HEK293 (cell line): ENCODE measurements around the gene MLLT11.

Experiments
- BCL11B ChIP-seq: fragments of 450-650 bp; formaldehyde crosslinking; IDR thresholded peaks from 2 replicates; pipeline ENCODE4 v1.5.1; 2016; ENCODE audit warnings: low read depth, missing biosample characterization, missing genetic modification characterization
- HOXA7 ChIP-seq: sonication (generic); formaldehyde crosslinking; IDR thresholded peaks from 2 replicates; pipeline ENCODE4 v1.8.1; 2022; ENCODE audit warnings: missing genetic modification reagents, borderline replicate concordance
- KLF1 ChIP-seq: fragments of 450-650 bp; formaldehyde crosslinking; IDR thresholded peaks from 2 replicates; pipeline ENCODE4 v1.5.1; 2016; ENCODE audit warnings: missing biosample characterization, missing genetic modification characterization
- PRDM1 ChIP-seq: fragments of 450-650 bp; formaldehyde crosslinking; IDR thresholded peaks from 2 replicates; pipeline ENCODE4; 2016; ENCODE audit warnings: missing biosample characterization, missing genetic modification characterization
- SCRT2 ChIP-seq: fragments of 450-650 bp; formaldehyde crosslinking; IDR thresholded peaks from 2 replicates; pipeline ENCODE4 v1.5.1; 2016; ENCODE audit warnings: missing biosample characterization, missing genetic modification characterization
- SP7 ChIP-seq: fragments of 450-650 bp; formaldehyde crosslinking; IDR thresholded peaks from 2 replicates; pipeline ENCODE4 v1.5.1; 2016; ENCODE audit warnings: missing biosample characterization, missing genetic modification characterization
- TRIM28 ChIP-seq: IDR thresholded peaks from 2 replicates; pipeline ENCODE4 v1.6.1; 2011; ENCODE audit warnings: low read length, control low read depth, borderline replicate concordance
- ZBTB8A ChIP-seq: fragments of 450-650 bp; formaldehyde crosslinking; IDR thresholded peaks from 2 replicates; pipeline ENCODE4 v1.5.1; 2016; ENCODE audit warnings: missing biosample characterization, missing genetic modification characterization
- ZFP41 ChIP-seq: fragments of 450-650 bp; formaldehyde crosslinking; IDR thresholded peaks from 2 replicates; pipeline ENCODE4 v1.5.1; 2016; ENCODE audit warnings: missing biosample characterization, missing genetic modification characterization, borderline replicate concordance
- ZFP69B ChIP-seq: fragments of 450-650 bp; formaldehyde crosslinking; IDR thresholded peaks from 2 replicates; pipeline ENCODE4 v1.5.1; 2016; ENCODE audit warnings: missing biosample characterization, missing genetic modification characterization
- ZNF132 ChIP-seq: fragments of 450-650 bp; formaldehyde crosslinking; IDR thresholded peaks from 2 replicates; pipeline ENCODE4 v1.5.1; 2017; ENCODE audit warnings: missing biosample characterization, missing genetic modification characterization, borderline replicate concordance
- ZNF175 ChIP-seq: fragments of 450-650 bp; formaldehyde crosslinking; IDR thresholded peaks from 2 replicates; pipeline ENCODE4 v1.5.1; 2016; ENCODE audit warnings: missing biosample characterization, missing genetic modification characterization
- ZNF184 ChIP-seq: fragments of 450-650 bp; IDR thresholded peaks from 2 replicates; pipeline ENCODE4 v1.5.1; 2018; ENCODE audit warnings: missing biosample characterization, mild to moderate bottlenecking, missing genetic modification characterization
- ZNF19 ChIP-seq: fragments of 450-650 bp; formaldehyde crosslinking; IDR thresholded peaks from 2 replicates; pipeline ENCODE4; 2016; ENCODE audit warnings: missing biosample characterization, missing genetic modification characterization, low read depth
- ZNF2 ChIP-seq: fragments of 450-650 bp; formaldehyde crosslinking; IDR thresholded peaks from 2 replicates; pipeline ENCODE4 v1.5.1; 2016; ENCODE audit warnings: missing biosample characterization, missing genetic modification characterization
- ZNF202 ChIP-seq: fragments of 450-650 bp; formaldehyde crosslinking; IDR thresholded peaks from 2 replicates; pipeline ENCODE4 v1.5.1; 2016; ENCODE audit warnings: missing biosample characterization, missing genetic modification characterization, borderline replicate concordance
- ZNF221 ChIP-seq: fragments of 450-650 bp; formaldehyde crosslinking; IDR thresholded peaks from 2 replicates; pipeline ENCODE4 v1.5.1; 2017; ENCODE audit warnings: missing biosample characterization, missing genetic modification characterization, borderline replicate concordance
- ZNF223 ChIP-seq: fragments of 450-650 bp; formaldehyde crosslinking; IDR thresholded peaks from 2 replicates; pipeline ENCODE4 v1.5.1; 2016; ENCODE audit warnings: missing biosample characterization, missing genetic modification characterization
- ZNF266 ChIP-seq: fragments of 450-650 bp; formaldehyde crosslinking; IDR thresholded peaks from 2 replicates; pipeline ENCODE4 v1.5.1; 2016; ENCODE audit warnings: missing biosample characterization, missing genetic modification characterization, low read depth
- ZNF311 ChIP-seq: fragments of 450-650 bp; formaldehyde crosslinking; IDR thresholded peaks from 2 replicates; pipeline ENCODE4 v1.5.1; 2017; ENCODE audit warnings: missing biosample characterization, missing genetic modification characterization, borderline replicate concordance
- ZNF530 ChIP-seq: fragments of 450-650 bp; formaldehyde crosslinking; IDR thresholded peaks from 2 replicates; pipeline ENCODE4 v1.5.1; 2016; ENCODE audit warnings: low read depth, missing biosample characterization, missing genetic modification characterization
- ZNF621 ChIP-seq: fragments of 450-650 bp; formaldehyde crosslinking; IDR thresholded peaks from 2 replicates; pipeline ENCODE4 v1.5.1; 2017; ENCODE audit warnings: missing biosample characterization, missing genetic modification characterization
- ZNF768 ChIP-seq: fragments of 450-650 bp; formaldehyde crosslinking; IDR thresholded peaks from 2 replicates; pipeline ENCODE4 v1.5.1; 2018; ENCODE audit warnings: missing biosample characterization, mild to moderate bottlenecking, missing genetic modification characterization
- ZNF792 ChIP-seq: fragments of 450-650 bp; formaldehyde crosslinking; IDR thresholded peaks from 2 replicates; pipeline ENCODE4 v1.5.1; 2016; ENCODE audit warnings: missing biosample characterization, missing genetic modification characterization
- ZSCAN16 ChIP-seq: fragments of 450-650 bp; formaldehyde crosslinking; IDR thresholded peaks from 2 replicates; pipeline ENCODE4 v1.5.1; 2016; ENCODE audit warnings: missing biosample characterization, missing genetic modification characterization
- TF ChIP-seq, protein P1 (sequence below): fragments of 450-650 bp; formaldehyde crosslinking; IDR thresholded peaks from 2 replicates; pipeline ENCODE4 v1.5.1; 2016; ENCODE audit warnings: missing biosample characterization, missing genetic modification characterization
- TF ChIP-seq, protein P2 (sequence below): fragments of 450-650 bp; formaldehyde crosslinking; IDR thresholded peaks from 2 replicates; pipeline ENCODE4 v1.5.1; 2016; ENCODE audit warnings: missing biosample characterization, missing genetic modification characterization, low read depth
- TF ChIP-seq, protein P3 (sequence below): fragments of 450-650 bp; formaldehyde crosslinking; IDR thresholded peaks from 2 replicates; pipeline ENCODE4 v1.5.1; 2016; ENCODE audit warnings: missing biosample characterization, missing genetic modification characterization
- TF ChIP-seq, protein P4 (sequence below): fragments of 450-650 bp; formaldehyde crosslinking; IDR thresholded peaks from 2 replicates; pipeline ENCODE4 v1.5.1; 2016; ENCODE audit warnings: missing biosample characterization, missing genetic modification characterization
- TF ChIP-seq, protein P5 (sequence below): fragments of 450-650 bp; formaldehyde crosslinking; IDR thresholded peaks from 2 replicates; pipeline ENCODE4 v1.5.1; 2016; ENCODE audit warnings: missing biosample characterization, missing genetic modification characterization

The MLLT11 gene

DNA sequence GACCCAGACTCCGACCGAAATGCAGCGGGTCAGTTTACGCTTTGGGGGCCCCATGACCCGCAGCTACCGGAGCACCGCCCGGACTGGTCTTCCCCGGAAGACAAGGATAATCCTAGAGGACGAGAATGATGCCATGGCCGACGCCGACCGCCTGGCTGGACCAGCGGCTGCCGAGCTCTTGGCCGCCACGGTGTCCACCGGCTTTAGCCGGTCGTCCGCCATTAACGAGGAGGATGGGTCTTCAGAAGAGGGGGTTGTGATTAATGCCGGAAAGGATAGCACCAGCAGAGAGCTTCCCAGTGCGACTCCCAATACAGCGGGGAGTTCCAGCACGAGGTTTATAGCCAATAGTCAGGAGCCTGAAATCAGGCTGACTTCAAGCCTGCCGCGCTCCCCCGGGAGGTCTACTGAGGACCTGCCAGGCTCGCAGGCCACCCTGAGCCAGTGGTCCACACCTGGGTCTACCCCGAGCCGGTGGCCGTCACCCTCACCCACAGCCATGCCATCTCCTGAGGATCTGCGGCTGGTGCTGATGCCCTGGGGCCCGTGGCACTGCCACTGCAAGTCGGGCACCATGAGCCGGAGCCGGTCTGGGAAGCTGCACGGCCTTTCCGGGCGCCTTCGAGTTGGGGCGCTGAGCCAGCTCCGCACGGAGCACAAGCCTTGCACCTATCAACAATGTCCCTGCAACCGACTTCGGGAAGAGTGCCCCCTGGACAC is 12.1 kb upstream of the MLLT11 start (continued):
- TF ChIP-seq, protein P1, sequence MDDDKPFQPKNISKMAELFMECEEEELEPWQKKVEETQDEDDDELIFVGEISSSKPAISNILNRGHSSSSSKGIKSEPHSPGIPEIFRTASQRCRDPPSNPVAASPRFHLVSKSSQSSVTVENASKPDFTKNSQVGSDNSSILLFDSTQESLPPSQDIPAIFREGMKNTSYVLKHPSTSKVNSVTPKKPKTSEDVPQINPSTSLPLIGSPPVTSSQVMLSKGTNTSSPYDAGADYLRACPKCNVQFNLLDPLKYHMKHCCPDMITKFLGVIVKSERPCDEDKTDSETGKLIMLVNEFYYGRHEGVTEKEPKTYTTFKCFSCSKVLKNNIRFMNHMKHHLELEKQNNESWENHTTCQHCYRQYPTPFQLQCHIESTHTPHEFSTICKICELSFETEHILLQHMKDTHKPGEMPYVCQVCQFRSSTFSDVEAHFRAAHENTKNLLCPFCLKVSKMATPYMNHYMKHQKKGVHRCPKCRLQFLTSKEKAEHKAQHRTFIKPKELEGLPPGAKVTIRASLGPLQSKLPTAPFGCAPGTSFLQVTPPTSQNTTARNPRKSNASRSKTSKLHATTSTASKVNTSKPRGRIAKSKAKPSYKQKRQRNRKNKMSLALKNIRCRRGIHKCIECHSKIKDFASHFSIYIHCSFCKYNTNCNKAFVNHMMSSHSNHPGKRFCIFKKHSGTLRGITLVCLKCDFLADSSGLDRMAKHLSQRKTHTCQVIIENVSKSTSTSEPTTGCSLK, result no peak
- TF ChIP-seq KLF1 (tag by site-specific recombination) (no peak), SCRT2 (no peak), ZSCAN16 (tag by site-specific recombination) (no peak), ZNF768 (tag by site-specific recombination) (no peak), ZNF2 (tag by site-specific recombination) (peak; percentile 7; the same call in 1 of the 2 replicates), ZNF132 (no peak), ZNF175 (tag by site-specific recombination) (no peak), ZNF792 (tag by site-specific recombination) (no peak), SP7 (0 out of 2 replicates have a peak, but pooled peaks have one; percentile 11), ZNF311 (tag by site-specific recombination) (no peak), ZNF621 (tag by site-specific recombination) (no peak), ZBTB8A (tag by site-specific recombination) (peak; percentile 84), ZNF221 (tag by site-specific recombination) (no peak), ZNF223 (tag by site-specific recombination) (no peak), HOXA7 (CRISPR knock-in tag) (no peak), PRDM1 (tag by site-specific recombination) (no peak), ZNF184 (no peak), TRIM28 (no peak), ZNF530 (no peak), ZNF19 (tag by site-specific recombination) (no peak), BCL11B (tag by site-specific recombination) (no peak), ZNF266 (tag by site-specific recombination) (no peak), ZFP41 (no peak), ZNF202 (no peak), ZFP69B (no peak)
- TF ChIP-seq, protein P2, sequence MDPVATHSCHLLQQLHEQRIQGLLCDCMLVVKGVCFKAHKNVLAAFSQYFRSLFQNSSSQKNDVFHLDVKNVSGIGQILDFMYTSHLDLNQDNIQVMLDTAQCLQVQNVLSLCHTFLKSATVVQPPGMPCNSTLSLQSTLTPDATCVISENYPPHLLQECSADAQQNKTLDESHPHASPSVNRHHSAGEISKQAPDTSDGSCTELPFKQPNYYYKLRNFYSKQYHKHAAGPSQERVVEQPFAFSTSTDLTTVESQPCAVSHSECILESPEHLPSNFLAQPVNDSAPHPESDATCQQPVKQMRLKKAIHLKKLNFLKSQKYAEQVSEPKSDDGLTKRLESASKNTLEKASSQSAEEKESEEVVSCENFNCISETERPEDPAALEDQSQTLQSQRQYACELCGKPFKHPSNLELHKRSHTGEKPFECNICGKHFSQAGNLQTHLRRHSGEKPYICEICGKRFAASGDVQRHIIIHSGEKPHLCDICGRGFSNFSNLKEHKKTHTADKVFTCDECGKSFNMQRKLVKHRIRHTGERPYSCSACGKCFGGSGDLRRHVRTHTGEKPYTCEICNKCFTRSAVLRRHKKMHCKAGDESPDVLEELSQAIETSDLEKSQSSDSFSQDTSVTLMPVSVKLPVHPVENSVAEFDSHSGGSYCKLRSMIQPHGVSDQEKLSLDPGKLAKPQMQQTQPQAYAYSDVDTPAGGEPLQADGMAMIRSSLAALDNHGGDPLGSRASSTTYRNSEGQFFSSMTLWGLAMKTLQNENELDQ (tag by site-specific recombination), result no peak
- TF ChIP-seq, protein P3, sequence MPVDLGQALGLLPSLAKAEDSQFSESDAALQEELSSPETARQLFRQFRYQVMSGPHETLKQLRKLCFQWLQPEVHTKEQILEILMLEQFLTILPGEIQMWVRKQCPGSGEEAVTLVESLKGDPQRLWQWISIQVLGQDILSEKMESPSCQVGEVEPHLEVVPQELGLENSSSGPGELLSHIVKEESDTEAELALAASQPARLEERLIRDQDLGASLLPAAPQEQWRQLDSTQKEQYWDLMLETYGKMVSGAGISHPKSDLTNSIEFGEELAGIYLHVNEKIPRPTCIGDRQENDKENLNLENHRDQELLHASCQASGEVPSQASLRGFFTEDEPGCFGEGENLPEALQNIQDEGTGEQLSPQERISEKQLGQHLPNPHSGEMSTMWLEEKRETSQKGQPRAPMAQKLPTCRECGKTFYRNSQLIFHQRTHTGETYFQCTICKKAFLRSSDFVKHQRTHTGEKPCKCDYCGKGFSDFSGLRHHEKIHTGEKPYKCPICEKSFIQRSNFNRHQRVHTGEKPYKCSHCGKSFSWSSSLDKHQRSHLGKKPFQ (tag by site-specific recombination), result no peak
- TF ChIP-seq, protein P4, sequence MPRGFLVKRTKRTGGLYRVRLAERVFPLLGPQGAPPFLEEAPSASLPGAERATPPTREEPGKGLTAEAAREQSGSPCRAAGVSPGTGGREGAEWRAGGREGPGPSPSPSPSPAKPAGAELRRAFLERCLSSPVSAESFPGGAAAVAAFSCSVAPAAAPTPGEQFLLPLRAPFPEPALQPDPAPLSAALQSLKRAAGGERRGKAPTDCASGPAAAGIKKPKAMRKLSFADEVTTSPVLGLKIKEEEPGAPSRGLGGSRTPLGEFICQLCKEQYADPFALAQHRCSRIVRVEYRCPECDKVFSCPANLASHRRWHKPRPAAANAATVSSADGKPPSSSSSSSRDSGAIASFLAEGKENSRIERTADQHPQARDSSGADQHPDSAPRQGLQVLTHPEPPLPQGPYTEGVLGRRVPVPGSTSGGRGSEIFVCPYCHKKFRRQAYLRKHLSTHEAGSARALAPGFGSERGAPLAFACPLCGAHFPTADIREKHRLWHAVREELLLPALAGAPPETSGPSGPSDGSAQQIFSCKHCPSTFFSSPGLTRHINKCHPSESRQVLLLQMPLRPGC (tag by site-specific recombination), result no peak
- TF ChIP-seq, protein P5, sequence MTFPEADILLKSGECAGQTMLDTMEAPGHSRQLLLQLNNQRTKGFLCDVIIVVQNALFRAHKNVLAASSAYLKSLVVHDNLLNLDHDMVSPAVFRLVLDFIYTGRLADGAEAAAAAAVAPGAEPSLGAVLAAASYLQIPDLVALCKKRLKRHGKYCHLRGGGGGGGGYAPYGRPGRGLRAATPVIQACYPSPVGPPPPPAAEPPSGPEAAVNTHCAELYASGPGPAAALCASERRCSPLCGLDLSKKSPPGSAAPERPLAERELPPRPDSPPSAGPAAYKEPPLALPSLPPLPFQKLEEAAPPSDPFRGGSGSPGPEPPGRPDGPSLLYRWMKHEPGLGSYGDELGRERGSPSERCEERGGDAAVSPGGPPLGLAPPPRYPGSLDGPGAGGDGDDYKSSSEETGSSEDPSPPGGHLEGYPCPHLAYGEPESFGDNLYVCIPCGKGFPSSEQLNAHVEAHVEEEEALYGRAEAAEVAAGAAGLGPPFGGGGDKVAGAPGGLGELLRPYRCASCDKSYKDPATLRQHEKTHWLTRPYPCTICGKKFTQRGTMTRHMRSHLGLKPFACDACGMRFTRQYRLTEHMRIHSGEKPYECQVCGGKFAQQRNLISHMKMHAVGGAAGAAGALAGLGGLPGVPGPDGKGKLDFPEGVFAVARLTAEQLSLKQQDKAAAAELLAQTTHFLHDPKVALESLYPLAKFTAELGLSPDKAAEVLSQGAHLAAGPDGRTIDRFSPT (tag by site-specific recombination), result peak; percentile 97
